D721Med (cell line): Measurements from ENCODE around the gene OVOL1.

Experiments used
- DNase-seq: peaks from one replicate; pipeline ENCODE4 v3.0.0; 2011; ENCODE audit warnings: low spot score; ENCODE audit not compliant: insufficient read length
- FAIRE-seq: peaks from 2 replicates; lab custom pipeline; 2011; peaks lifted over from hg19 to GRCh38; lab: Jason Lieb, UNC
- TF ChIP-seq, protein P1 (sequence below): IDR thresholded peaks from 2 replicates; pipeline ENCODE4 v1.5.1; 2012; ENCODE audit warnings: mild to moderate bottlenecking, control low read depth; ENCODE audit not compliant: insufficient read depth; ENCODE audit errors: missing control alignments

Gene OVOL1

DNA sequence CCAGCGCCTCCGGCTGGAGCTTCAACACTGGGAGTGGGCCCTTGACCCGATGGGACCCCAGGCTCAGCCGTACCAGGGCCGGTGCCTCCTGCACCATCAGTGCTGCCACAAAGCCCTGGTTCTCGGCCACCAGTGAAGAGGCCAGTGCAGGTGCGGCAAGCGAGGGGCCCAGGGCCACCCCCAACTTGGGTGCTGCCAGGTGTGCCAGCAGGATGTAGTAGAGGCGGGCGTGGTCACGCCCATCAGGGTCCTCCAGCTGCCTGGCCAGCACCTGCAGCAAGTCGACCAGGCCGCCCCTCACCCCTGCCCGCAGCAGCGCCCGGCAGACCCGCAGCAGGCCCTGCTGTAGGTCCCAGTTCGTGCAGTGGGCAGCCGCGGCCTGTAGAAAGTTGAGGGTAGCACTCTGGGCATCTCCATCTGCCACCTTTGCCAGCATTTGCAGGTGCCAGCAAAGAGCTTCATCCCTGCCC, 8.4 kb upstream of the OVOL1 start:
- FAIRE-seq (no peak), DNase-seq (no peak)
- TF ChIP-seq, protein P1, sequence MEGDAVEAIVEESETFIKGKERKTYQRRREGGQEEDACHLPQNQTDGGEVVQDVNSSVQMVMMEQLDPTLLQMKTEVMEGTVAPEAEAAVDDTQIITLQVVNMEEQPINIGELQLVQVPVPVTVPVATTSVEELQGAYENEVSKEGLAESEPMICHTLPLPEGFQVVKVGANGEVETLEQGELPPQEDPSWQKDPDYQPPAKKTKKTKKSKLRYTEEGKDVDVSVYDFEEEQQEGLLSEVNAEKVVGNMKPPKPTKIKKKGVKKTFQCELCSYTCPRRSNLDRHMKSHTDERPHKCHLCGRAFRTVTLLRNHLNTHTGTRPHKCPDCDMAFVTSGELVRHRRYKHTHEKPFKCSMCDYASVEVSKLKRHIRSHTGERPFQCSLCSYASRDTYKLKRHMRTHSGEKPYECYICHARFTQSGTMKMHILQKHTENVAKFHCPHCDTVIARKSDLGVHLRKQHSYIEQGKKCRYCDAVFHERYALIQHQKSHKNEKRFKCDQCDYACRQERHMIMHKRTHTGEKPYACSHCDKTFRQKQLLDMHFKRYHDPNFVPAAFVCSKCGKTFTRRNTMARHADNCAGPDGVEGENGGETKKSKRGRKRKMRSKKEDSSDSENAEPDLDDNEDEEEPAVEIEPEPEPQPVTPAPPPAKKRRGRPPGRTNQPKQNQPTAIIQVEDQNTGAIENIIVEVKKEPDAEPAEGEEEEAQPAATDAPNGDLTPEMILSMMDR: no peak

DNA sequence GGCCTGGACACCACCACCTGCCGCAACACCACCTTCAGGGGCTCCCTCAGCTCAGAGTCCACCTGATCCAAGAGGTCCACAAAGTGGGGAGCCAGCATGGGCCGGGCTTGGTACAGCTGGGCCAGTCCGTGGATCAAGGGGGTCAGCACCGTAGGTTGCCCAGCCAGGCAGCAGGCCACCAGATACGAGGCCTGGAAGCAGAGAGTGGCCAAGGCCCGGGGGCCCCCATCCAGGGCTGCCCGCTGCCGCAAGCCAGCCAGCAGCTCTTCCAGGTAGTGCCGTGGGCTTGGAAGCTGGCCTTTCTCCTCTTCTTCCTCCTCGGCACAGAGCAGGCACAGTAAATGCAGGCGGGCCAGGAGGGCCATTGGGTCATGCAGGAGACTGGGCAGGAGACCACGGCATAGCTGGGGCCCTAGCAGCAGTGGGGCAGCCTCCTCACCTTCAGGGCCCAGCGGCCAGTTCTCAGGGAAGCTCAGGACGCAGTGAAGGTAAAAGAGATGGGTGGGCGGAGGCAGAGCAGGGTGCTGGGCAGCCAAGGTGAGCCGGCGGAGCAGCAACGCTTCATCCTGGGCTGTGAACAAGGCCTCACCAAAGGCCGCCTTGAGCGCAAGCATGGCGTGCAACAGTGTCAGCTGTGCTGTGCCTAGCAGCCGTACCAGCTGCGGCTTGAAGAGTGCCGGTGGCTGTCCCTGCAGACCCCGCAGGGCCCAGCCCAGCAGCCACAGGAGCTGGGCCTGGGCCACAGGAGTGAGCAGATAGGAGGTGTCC, 7.8 kb upstream of the OVOL1 start:
- TF ChIP-seq, protein P1: no peak
- no peak for FAIRE-seq
- DNase-seq: no peak

DNA sequence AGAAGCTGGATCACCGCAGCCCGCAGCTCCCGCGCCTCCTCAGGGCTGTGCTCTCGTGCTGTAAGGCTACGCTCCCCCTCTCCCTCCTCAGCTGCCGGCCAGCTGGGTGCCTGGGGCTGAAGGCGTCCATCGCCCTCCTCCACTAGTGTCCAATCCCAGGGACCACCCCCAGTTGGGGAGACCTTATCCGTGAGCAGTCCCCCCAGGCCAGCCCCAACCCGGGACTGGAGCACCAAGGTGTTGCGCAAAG, 7.3 kb upstream of the OVOL1 start:
- TF ChIP-seq, protein P1: no peak
- no peak for FAIRE-seq

DNA sequence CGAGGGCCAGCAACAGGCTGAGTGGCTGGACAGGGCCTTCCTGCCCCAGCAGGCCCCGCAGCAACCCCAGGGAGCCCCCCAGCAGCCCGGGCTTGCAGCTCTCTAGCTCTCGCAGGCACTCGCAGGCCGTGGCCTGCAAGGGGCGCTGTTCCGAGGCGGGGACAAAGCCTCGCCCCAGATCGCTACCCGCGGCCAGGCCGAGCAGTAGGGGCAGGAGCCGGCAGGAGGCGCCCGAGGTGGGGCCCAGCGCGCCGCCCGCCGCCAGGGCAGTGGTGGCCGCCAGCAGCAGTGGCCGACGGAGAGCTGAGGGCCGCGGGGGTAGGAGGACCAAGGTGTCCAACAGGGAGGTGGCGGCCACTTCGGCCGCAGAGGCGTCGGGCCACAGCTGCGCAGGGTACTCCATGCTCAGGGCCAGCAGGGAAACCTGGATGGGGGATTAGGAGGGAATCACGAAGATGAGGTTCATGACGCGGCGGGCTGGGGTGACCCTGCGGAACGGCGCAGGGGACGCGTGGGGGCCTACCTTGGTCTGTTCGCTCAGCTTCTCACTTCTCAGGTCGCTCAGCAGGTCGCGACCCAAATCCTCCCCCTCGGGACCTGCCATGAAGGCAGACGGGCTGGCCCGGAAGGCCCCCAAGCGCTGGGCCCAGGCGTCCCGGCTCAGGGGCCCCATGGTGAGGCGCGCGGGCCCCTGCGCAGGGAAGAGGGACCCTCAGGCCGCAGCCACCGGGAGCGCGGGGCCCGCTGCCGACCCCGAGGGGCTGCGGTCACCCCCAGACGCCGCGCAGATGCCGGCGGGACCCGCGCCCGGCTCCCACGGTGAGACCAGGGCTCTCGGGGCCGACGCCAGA, 6.7 kb upstream of the OVOL1 start:
- DNase-seq (peak; percentile 75), FAIRE-seq (no peak)
- TF ChIP-seq, protein P1: peak; percentile 69

More for the DNA sequence above, 7.3 kb upstream of the OVOL1 start:
- no peak for DNase-seq

DNA sequence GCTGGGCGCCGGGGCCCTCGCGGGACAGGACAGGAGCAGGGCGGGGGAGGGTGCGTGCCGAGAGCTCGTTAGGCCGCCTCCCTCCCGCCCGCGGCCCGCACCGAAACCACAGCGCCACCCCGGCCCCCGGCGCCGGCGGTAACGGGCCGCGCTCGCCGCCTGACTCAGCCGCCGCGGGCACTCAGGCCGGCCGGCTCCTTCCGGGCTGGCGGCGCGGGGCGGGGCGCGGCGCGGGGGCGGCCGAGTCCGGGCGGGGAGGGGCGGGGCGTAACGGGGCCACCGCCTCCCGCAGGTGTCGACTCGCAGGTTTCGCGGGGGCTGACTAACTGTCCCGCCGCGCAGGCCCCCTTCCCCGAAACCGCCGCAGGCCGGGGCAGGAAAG, 6.1 kb upstream of the OVOL1 start, which contains the start of gene AP5B1:
Gene AP5B1, minus strand, starts transcription at position 207 of the 382 bp plus-strand sequence. CDS start 385 bp downstream, outside the sequence.
- TF ChIP-seq, protein P1: peak; percentile 6
- FAIRE-seq (no peak), DNase-seq (peak; percentile 76)

DNA sequence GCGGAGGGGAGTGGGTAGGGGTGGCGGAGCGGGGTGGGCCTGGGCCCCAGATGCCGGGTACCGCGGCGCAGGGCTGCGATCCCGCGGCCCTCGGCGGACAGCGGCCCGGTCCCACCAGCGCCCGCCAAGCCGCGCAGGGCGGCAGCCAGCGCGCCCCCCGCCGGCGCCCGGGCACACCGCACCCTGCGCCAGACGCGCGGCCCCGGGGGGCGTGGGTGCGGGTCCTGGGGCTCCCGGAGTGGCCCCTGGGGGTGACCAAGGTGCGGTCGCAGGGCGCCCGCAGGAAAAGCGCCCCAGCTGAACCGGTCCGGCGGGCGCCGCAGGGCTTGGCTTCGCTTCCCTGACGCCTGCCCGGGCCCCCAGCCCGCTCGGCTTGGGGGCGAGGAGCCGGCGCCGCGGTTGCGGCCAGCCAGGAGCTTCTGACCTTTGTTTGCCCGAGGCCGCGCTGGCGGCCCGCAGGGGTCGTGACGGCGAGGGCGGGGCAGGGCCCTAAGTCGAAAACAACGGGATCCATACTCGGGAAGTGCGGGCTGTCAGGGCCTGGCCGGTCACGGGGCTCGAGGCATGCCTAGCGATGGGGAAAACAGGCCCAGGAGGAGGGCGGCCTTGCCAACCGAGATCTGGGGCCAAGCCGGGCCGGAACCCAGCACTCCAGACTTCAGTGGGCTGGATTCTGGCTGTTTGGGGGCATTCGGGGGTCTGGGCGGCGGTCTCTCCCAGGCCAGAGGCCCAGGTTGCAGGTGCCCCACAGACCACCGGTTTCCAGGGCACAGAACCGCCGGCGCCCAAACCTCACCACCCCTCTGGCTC, 5.5 kb upstream of the OVOL1 start:
- no peak for FAIRE-seq
- DNase-seq: peak; percentile 70
- TF ChIP-seq, protein P1: peak; percentile 35
